ENCODE measurements around the gene NINJ2. TPM values are rescaled to one million over a fixed set of nuclear protein-coding genes. Genes with fewer than 3 reads are reported as not detected.

NINJ2 gene
- total RNA-seq, 1 donor from 2014 or later = 0.26 TPM

DNA sequence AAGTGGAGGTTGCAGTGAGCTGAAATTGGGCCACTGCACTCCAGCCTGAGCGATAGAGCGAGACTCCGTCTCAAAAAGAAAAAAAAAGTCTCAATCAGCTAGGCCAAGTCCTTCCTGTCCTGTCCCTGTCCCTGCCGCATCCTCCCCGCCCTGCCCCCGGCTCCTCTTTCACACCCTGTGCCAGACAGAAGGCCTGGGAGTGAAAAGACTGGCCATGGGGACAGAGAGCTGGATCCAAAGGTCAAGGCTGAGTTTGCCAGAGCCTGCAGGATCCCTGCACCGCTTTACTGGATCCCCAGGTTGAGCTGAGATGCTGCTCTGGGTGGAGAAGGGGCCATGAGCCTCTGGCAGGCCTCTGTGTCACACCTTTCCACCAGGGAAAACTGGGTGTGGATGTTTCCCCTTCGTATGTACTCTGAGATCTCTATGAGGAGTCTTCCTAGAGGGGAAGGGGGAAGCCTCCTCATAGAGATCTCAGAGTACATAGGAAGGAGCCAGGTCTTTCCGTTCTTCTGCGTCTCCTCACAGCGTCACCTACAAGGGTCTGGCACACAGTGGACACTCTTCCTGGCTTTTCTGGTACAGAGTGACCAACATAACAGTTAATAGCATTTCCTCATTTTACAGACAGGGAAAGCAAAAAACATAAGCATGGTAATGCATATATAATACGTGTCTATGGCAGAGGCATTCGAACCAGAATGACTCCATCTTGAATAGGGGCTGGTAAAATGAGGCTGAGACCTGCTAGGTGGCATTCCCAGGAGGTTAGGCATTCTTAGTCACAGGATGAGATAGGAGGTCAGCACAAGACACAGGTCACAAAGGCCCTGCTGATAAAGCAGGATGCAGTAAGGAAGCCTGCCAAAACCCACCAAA is 35.1 kb downstream of the NINJ2 start:
- no peak overlapping the region for H3K4me3 ChIP-seq (ENCODE audit: low read depth, low read length)
- FAIRE-seq = no peak
- TF ChIP-seq, protein P1, sequence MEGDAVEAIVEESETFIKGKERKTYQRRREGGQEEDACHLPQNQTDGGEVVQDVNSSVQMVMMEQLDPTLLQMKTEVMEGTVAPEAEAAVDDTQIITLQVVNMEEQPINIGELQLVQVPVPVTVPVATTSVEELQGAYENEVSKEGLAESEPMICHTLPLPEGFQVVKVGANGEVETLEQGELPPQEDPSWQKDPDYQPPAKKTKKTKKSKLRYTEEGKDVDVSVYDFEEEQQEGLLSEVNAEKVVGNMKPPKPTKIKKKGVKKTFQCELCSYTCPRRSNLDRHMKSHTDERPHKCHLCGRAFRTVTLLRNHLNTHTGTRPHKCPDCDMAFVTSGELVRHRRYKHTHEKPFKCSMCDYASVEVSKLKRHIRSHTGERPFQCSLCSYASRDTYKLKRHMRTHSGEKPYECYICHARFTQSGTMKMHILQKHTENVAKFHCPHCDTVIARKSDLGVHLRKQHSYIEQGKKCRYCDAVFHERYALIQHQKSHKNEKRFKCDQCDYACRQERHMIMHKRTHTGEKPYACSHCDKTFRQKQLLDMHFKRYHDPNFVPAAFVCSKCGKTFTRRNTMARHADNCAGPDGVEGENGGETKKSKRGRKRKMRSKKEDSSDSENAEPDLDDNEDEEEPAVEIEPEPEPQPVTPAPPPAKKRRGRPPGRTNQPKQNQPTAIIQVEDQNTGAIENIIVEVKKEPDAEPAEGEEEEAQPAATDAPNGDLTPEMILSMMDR (IDR thresholded peaks at IDR 0.05; ENCODE audit: insufficient read depth, low read length, severe bottlenecking) = no peak

DNA sequence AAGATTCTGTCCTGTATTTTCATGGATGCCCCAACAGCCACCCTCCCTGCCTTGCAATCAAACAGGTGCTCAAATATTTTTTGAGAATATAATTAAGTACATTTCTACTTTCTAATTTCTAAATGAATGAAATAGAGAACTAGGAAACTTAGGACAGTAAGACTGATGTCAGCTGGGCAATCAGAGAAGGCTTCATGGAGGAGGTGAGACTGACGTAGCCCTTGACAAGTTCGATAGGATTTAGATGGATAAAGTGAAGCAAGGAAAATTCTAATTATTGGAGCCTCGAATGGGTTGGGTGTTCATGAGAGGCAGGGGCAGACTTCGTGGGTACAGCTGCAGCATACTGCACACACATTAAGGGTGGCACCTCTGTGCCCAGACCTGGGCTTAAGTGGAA is 36.0 kb downstream of the NINJ2 start:
- H3K36me3 ChIP-seq (ENCODE audit: control insufficient read depth, insufficient read depth, low read length) = no peaks in the 10 kb centered on the region
- FAIRE-seq = no peak
- TF ChIP-seq, protein P1 (IDR thresholded peaks at IDR 0.05; ENCODE audit: insufficient read depth, low read length, severe bottlenecking) = no peak

More for the DNA sequence above, 35.1 kb downstream of the NINJ2 start:
- peak; percentile 52 for DNase-seq (ENCODE audit: low read depth)
- Histone ChIP-seq H3K36me3 (ENCODE audit: control insufficient read depth, insufficient read depth, low read length) (no peaks in the 10 kb centered on the region), H3K27me3 (ENCODE audit: control insufficient read depth, insufficient read depth, low read length) (no peaks in the 10 kb centered on the region)

DNA sequence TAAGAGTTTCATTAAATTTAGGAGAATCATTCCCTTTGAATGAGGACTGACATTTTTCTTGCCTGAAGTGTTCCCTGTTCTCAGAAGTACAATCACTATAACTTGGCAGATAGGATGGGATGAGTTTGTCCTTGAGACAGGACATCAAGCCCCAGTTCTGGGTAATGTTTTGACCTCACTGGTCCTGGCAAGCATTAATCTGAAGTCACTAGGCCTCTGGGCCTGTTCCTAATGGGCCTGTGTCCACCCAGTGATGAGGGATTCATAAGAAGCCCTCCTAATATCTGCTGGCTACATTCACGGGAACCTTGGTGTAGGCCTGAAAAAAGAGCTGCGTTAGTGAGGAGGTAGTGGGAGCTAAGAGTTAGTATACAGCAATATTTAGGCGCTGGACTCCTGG is 37.2 kb downstream of the NINJ2 start:
- FAIRE-seq (no peak), DNase-seq (ENCODE audit: low read depth) (no peak)
- Histone ChIP-seq H3K27me3 (ENCODE audit: control insufficient read depth, insufficient read depth, low read length) (no peaks in the 10 kb centered on the region), H3K36me3 (ENCODE audit: control insufficient read depth, insufficient read depth, low read length) (no peaks in the 10 kb centered on the region), H3K4me3 (ENCODE audit: low read depth, low read length) (no peak overlapping the region)
- TF ChIP-seq, protein P1 (IDR thresholded peaks at IDR 0.05; ENCODE audit: insufficient read depth, low read length, severe bottlenecking) = no peak

More for the DNA sequence above, 36.0 kb downstream of the NINJ2 start:
- DNase-seq (ENCODE audit: low read depth) = no peak
- no peak overlapping the region for H3K4me3 ChIP-seq (ENCODE audit: low read depth, low read length)
- H3K27me3 ChIP-seq (ENCODE audit: control insufficient read depth, insufficient read depth, low read length) = no peaks in the 10 kb centered on the region

DNA sequence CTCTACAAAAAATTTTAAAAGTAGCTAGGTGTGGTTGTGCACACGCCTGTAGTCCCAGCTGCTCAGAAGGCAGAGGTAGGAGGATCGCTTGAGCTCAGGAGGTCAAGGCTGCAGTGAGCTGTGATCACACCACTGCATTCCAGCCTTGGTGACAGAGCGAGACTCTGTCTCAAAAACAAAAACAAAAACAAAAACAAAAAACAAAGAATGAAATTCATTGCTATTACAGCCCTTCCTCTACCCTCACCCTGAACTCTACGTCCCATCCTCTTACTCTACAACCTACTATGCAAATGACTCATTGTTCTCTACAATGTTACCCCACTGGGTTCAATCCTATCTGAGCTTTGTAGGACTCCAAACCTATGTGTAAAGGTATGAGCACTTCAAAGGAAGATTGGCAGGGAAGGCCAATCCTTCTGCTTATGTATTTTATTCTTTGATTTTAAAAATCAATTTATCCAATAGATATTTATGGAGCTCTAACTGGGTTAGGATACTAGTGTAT is 39.3 kb downstream of the NINJ2 start:
- Histone ChIP-seq H3K36me3 (ENCODE audit: control insufficient read depth, insufficient read depth, low read length) (no peaks in the 10 kb centered on the region), H3K27me3 (ENCODE audit: control insufficient read depth, insufficient read depth, low read length) (no peaks in the 10 kb centered on the region), H3K4me3 (ENCODE audit: low read depth, low read length) (no peak overlapping the region)
- no peak for DNase-seq (ENCODE audit: low read depth)
- no peak for FAIRE-seq
- TF ChIP-seq, protein P1 (IDR thresholded peaks at IDR 0.05; ENCODE audit: insufficient read depth, low read length, severe bottlenecking) = no peak

DNA sequence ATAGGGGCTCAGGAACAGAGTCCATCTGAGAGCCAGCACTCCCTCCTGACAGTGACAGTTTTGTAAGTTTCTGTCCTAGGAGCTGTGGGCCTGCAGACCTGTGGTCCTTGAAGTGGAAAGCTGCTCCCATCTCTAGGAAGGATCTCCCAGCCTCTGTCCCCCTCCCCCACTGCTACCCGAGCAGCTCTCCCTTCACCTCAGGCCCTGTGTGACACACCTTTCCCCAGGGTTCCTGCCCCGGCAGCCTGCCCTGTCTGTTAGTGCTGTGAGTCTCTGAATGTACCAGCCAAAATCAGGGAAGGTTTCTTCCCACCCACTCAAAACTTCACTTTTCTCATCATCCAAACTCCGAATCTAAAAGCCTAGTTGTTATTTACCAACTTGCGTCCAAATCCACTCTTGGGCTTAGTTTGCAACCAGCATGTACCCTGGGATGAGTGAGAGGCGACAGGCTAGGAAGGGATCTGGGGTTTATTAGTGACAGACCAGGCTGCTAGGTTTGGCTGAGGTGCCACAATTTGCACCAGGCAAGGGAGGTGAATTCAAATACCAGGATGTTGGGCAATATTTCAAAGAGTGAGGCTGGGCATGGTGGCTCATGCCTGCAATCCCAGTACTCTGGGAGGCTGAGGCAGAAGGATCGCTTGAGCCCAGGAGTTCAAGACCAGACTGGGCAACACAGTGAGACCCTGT is 39.9 kb downstream of the NINJ2 start:
- Histone ChIP-seq H3K4me3 (ENCODE audit: low read depth, low read length) (no peak overlapping the region), H3K36me3 (ENCODE audit: control insufficient read depth, insufficient read depth, low read length) (no peaks in the 10 kb centered on the region), H3K27me3 (ENCODE audit: control insufficient read depth, insufficient read depth, low read length) (no peaks in the 10 kb centered on the region)
- FAIRE-seq = no peak
- TF ChIP-seq, protein P1 (IDR thresholded peaks at IDR 0.05; ENCODE audit: insufficient read depth, low read length, severe bottlenecking) = no peak
- no peak for DNase-seq (ENCODE audit: low read depth)

All from bronchial epithelial cell (primary cell).